Rectal smooth muscle tissue (tissue), 1 donor: ENCODE data around the gene MAP3K9.

Source experiments
- H3K27ac ChIP-seq: one replicate; pipeline ENCODE4 v1.7.0; 2013; ENCODE audit warnings: low read depth, low read length, inconsistent platforms
- H3K27me3 ChIP-seq: one replicate; pipeline ENCODE4 v1.7.0; 2013; ENCODE audit warnings: low read length; ENCODE audit not compliant: control insufficient read depth, insufficient read depth
- H3K36me3 ChIP-seq: one replicate; pipeline ENCODE4 v1.7.0; 2013; ENCODE audit warnings: low read length; ENCODE audit not compliant: control insufficient read depth, insufficient read depth
- H3K4me1 ChIP-seq: one replicate; pipeline ENCODE4 v1.7.0; 2013; ENCODE audit warnings: low read length; ENCODE audit not compliant: control insufficient read depth, insufficient read depth
- H3K4me3 ChIP-seq: one replicate; pipeline ENCODE4 v1.7.0; 2013; ENCODE audit warnings: low read length
- H3K9ac ChIP-seq: one replicate; pipeline ENCODE4 v1.7.0; 2013; ENCODE audit warnings: low read length

Gene MAP3K9

DNA sequence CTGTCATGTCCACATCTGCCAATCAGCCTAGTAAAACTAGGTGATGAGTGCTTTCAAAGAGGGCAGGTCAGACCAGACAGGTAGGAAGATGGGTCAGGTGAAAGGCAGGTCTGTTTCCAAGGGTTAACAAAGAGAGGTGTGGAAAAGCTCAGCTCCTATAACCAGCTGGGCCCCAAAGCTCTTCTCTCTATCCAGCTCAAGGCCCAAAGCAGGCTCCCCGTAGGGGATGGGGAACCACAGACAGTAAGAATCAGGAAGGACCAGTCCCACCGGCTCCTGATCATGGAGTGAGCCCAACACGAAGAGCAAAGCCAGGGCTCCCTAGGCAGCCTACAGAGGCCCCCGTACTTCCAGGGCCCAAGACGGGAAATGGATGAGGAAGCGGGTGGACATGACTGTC, 84.4 kb downstream of the MAP3K9 start:
- Histone ChIP-seq H3K4me1 (no peaks in the 10 kb centered on the region), H3K36me3 (no peaks in the 10 kb centered on the region), H3K4me3 (no peak overlapping the region), H3K27me3 (no peaks in the 10 kb centered on the region), H3K9ac (no peak overlapping the region), H3K27ac (no peak overlapping the region)

DNA sequence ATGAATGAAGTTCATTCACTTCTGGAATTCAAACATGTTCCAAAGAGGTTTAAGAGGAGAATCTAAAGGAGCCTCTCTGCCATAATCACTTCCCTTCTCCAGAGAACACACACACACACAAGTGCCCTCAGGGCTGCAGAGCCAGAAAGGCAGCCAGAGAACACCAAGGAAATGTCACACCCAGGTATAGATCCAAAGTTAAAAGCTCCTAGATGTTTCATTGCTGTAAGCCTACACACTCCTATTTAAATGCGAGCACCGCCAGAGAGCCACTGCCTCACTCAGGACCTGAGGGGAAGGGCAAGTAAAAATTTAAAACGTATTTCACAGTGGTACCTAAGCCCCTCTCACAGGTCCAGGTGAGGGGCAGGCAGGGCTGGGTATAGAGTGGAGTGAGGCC, 85.2 kb downstream of the MAP3K9 start:
- no peak overlapping the region for H3K27ac ChIP-seq
- H3K4me1 ChIP-seq: no peaks in the 10 kb centered on the region
- H3K27me3 ChIP-seq: no peaks in the 10 kb centered on the region
- no peak overlapping the region for H3K9ac ChIP-seq
- H3K4me3 ChIP-seq: no peak overlapping the region
- H3K36me3 ChIP-seq: no peaks in the 10 kb centered on the region

DNA sequence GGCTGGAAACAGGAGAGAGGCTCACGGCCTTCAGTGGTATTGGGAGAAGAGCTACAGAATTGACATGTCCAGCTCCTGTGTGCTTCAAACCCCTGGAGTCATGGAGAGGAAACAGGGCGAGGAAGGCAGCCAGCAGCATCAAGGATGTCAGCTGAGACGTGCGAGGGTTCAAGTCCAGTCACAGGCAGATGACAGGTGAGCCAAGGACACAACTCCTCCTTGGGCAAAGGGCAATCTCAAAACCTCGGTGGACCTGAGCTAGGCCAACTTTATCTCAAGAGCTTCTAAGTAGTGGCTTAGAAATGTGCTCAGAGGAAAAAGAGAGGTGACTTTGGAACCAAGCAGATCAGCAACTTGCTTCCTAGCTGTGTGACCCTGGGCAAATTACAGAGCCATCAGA, 86.0 kb downstream of the MAP3K9 start:
- H3K27ac ChIP-seq: no peak overlapping the region

DNA sequence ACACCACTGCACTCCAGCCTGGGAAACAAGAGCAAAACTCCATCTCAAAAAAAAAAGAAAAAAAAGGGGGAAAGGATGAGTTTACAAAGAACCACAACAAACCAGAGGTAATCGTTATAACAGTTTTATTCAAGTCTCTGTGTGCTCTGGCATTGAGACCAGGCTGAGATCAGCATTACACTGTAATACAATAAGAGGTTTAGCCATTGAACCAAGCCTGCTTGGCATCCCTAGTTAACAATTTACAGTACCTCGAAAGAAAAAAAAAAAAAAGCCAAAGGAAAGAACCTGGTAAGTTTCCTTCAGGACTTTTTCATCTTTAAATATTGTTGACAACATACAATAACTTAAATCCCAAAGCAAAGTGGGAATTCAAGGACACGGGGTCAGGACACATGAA, 86.9 kb downstream of the MAP3K9 start:
- Histone ChIP-seq H3K4me1 (no peaks in the 10 kb centered on the region), H3K4me3 (no peak overlapping the region), H3K36me3 (no peaks in the 10 kb centered on the region), H3K27ac (no peak overlapping the region), H3K27me3 (no peaks in the 10 kb centered on the region), H3K9ac (no peak overlapping the region)

More for the DNA sequence above, 86.0 kb downstream of the MAP3K9 start:
- Histone ChIP-seq H3K4me1 (no peaks in the 10 kb centered on the region), H3K36me3 (no peaks in the 10 kb centered on the region), H3K27me3 (no peaks in the 10 kb centered on the region), H3K9ac (no peak overlapping the region), H3K4me3 (no peak overlapping the region)

DNA sequence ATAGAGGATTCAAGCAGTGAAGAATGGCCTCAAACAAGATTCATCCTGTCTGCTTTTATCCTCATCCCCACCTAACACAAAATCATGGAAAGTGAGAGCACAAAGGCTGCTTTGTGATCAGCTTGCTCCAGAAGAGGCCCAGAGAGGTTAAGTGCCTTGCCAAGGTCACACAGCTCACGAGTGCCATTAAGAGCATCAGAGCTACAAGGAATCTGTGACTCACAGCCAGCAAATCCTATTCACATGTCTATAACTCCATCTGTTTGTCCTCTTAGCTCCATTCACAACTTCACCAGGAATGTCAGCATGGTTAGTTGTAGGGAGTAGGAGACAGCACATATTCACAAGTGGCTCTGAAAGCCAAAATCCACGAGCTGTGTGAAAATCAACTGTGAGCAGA, 87.8 kb downstream of the MAP3K9 start:
- Histone ChIP-seq H3K4me1 (no peaks in the 10 kb centered on the region), H3K27me3 (no peaks in the 10 kb centered on the region), H3K9ac (no peak overlapping the region), H3K27ac (no peak overlapping the region), H3K36me3 (no peaks in the 10 kb centered on the region), H3K4me3 (no peak overlapping the region)

DNA sequence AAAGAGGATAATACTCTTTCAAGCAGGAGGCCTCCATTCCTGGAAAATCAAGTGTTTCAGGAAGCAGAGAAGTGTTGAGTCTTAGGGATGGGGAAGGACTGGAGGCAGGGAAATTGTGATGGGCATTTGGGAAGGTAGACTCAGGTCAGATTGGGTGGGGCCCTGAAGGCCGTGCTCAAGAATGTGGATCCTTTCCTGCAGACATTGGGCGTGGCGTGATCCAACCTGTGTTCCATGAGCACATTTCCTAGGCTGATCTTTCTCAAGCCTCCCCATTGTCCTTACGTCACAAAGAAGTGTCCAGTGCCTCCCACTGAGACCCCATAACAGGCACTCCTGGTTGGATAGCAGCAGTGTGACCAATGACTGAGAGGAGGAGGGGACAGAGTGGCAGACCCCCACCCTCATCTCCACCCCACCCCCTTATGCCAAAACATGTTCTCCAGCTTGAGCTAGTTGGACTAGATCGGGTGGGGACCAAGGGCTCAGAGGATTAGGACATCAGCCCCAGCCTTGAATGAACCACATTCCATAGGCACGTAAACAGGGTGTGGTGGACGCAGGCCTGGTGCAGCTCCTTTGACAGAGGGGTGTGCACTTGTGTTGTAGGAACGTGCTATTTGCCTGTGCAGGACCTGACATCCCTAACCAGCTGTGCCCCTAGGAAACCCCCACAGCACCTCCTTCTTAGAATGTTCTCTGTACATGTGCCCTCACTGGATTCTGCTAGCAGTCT, 90.8 kb downstream of the MAP3K9 start:
- Histone ChIP-seq H3K9ac (no peak overlapping the region), H3K27ac (no peak overlapping the region), H3K4me1 (no peaks in the 10 kb centered on the region)

DNA sequence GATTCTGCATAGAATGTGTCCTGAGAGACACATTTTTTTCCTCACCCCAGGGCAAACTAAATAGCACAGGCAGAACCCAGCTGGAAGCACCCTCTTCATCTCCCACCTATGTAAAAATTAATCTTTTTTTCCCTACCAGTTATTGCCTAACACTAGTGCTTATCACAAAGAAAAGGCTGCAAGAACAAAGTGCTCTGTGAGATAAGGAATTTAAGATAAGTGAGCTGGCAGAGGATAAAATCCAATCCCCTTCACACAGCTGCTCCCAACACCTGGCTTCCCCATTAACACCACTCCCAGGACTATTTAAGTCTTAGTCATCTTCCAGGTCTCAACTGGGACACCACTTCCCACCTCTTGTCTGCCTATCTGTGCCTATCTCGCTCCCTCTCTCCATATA, 92.4 kb downstream of the MAP3K9 start:
- Histone ChIP-seq H3K4me3 (no peak overlapping the region), H3K4me1 (no peaks in the 10 kb centered on the region), H3K36me3 (no peaks in the 10 kb centered on the region), H3K27me3 (no peaks in the 10 kb centered on the region), H3K9ac (no peak overlapping the region), H3K27ac (no peak overlapping the region)

More for the DNA sequence above, 90.8 kb downstream of the MAP3K9 start:
- H3K27me3 ChIP-seq: no peaks in the 10 kb centered on the region
- no peak overlapping the region for H3K4me3 ChIP-seq
- H3K36me3 ChIP-seq: no peaks in the 10 kb centered on the region

DNA sequence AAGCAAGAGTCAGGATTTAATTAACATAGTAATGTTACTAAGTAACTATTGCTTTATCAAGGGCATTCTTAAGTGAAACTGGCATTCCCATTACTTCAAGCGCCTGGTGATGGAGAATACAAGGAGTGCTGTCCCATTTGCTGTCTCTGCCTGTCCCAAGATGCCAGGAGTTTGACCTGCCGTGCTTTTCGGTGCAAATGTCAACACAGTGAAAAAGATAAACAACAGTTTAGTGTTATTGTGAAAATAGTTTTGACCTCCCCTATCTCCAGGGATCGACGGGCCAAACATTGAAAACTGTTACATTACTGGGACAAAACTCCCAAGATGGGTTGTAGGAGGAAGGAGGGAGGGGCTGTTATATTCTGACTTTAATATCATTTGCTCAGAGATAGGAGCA, 92.8 kb downstream of the MAP3K9 start:
- Histone ChIP-seq H3K36me3 (no peaks in the 10 kb centered on the region), H3K4me1 (no peaks in the 10 kb centered on the region), H3K27me3 (no peaks in the 10 kb centered on the region), H3K27ac (no peak overlapping the region), H3K9ac (no peak overlapping the region), H3K4me3 (no peak overlapping the region)

DNA sequence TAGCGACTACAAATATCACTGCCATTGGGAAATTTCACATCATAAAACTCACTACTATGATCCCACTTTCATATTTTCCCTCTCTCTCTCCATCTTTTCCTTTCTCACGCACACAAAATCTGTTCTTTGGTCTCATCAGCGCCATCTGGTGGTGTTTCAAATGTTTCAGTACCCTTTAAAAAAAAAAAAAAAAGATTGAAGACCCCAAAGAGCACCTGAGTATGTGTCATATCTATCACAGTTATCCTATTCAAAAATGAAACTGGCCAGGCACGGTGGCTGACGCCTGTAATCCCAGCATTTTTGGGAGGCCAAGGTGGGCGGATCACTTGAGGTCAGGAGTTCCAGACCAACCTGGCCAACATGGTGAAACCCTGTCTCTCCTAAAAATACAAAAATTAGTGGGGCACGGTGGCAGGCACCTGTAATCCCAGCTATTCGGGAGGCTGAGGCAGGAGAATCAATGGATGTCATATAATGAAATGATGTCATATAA, 95.2 kb downstream of the MAP3K9 start:
- no peaks in the 10 kb centered on the region for H3K36me3 ChIP-seq
- H3K27ac ChIP-seq: no peak overlapping the region
- no peaks in the 10 kb centered on the region for H3K27me3 ChIP-seq
- no peak overlapping the region for H3K9ac ChIP-seq
- no peak overlapping the region for H3K4me3 ChIP-seq
- H3K4me1 ChIP-seq: no peaks in the 10 kb centered on the region

DNA sequence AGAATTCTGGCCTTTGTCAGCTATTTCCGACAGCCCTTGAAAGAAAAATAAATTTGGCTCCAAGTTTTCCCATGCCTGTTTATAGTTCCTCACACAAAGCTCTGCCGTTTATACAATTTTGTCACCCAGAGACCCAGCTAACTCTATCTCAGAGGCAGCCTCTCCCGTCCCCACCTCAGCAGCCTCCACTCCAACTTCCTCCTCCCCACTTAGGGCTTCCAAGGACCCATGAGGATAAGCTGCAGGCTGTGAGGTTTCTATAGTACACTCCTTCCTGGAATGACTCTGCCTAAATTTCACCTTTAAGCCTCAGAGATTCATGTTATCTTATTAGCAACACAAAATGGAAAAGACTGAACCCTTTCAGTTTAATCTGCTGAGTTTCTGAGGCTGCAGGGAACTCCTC, 95.8 kb downstream of the MAP3K9 start:
- H3K4me3 ChIP-seq: no peak overlapping the region
- H3K27ac ChIP-seq: no peak overlapping the region

DNA sequence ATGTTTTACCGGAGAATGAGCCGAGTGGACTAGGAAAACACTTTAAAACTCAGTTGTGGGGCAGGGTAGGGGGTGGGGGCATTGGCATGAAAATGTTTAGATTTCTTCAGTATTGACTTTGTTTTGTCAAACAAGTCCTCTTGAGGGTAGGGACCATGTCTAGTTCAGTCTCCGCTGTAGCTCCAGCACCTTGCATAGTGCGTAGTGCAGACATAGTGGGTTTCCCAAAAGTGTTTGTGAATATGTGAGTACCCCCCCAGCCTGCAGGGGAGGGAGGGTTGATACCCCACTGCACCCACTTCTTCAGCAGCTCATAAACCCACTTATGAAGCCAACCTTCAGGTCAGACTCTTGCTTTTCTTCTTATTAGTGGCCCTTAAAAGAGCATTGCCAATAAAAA, 96.2 kb downstream of the MAP3K9 start:
- Histone ChIP-seq H3K9ac (no peak overlapping the region), H3K27ac (no peak overlapping the region), H3K36me3 (no peaks in the 10 kb centered on the region), H3K4me1 (no peaks in the 10 kb centered on the region), H3K4me3 (no peak overlapping the region), H3K27me3 (no peaks in the 10 kb centered on the region)

More for the DNA sequence above, 95.8 kb downstream of the MAP3K9 start:
- H3K9ac ChIP-seq: no peak overlapping the region
- H3K27me3 ChIP-seq: no peaks in the 10 kb centered on the region
- H3K4me1 ChIP-seq: no peaks in the 10 kb centered on the region
- H3K36me3 ChIP-seq: no peaks in the 10 kb centered on the region

DNA sequence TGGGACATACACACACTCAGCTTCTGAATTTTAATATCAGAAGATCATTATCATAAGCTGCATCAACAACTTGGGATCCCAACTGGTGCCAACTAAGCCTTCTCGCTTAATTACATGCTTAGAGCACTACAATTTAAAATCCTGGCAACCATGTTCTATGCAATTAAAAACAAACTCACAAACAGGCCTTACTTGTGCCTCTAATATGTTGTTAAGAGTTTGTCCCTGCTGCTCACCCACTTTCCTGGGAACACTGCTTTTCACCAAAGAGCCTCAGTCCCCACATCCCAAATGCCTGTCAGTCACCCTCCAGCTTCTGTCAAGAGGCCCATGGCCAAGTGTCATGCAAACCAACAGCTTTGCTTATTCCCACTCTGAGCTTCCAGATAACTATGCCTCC, 97.9 kb downstream of the MAP3K9 start:
- Histone ChIP-seq H3K36me3 (no peaks in the 10 kb centered on the region), H3K4me1 (no peaks in the 10 kb centered on the region), H3K4me3 (no peak overlapping the region), H3K27me3 (no peaks in the 10 kb centered on the region), H3K9ac (no peak overlapping the region), H3K27ac (no peak overlapping the region)

DNA sequence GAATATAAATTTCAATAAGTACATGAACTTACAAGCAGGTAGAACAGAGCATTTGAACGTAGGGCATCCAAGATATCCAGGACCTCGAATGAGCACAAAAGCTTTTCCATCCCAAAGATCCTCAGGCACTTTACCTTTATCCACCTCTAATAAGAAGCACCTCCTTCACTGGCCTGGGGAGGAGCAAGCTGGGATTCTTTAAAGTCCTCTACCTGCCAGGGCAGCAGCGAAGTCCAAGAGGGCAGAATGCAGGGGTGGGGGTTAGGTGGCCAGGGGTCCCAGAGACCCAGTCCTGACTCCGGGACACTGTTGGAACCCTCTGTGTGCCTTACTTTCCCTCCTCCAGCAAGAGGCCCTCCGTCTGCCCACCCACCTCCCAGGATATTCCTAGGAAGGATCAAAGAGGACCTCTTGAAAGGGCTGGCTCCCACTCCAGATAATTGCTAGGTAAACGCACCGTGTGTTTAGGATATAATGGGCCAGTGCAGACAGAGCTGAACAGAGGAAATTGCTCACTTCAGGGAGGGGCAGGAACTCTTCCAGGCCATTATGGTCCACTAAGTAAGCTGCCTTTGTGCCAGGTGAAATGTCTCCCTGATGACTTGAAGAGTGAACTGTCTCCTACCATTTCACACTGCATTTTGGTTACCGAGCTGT, 99.5 kb downstream of the MAP3K9 start:
- no peaks in the 10 kb centered on the region for H3K4me1 ChIP-seq
- H3K27ac ChIP-seq: no peak overlapping the region
- H3K9ac ChIP-seq: no peak overlapping the region
- H3K27me3 ChIP-seq: no peaks in the 10 kb centered on the region
- H3K36me3 ChIP-seq: no peaks in the 10 kb centered on the region
- no peak overlapping the region for H3K4me3 ChIP-seq
